Endothelial cell of umbilical vein (primary cell): Measurements from ENCODE around the gene SEMA3E. TPM values are rescaled to one million over a fixed set of nuclear protein-coding genes. Genes with fewer than 3 reads are reported as not detected.

Experiments
- Bru-seq: library from RNA; stranded (reverse); fragments of 400-500 nt; gene quantifications from one replicate; lab custom pipeline; 2021; lab: Mats Ljungman, UMichigan
- BruChase-seq, 2 experiments: library from RNA; stranded (reverse); fragments of 400-500 nt; gene quantifications; one replicate each; lab custom pipeline; 2021; lab: Mats Ljungman, UMichigan
- BruUV-seq: library from RNA; stranded (reverse); fragments of 400-500 nt; replicated peaks from 2 replicates; lab custom pipeline; 2021; lab: Mats Ljungman, UMichigan
- CTCF ChIA-PET: fragments of 300-600, 350-600 bp; sonication (Branson Sonifier 250); formaldehyde crosslinking; loops from one replicate; lab custom pipeline; 2021; ENCODE audit warnings: antibody characterized with exemption, inconsistent platforms; lab: Charles Lee
- POLR2A ChIA-PET: fragments of 300-600, 350-600 bp; sonication (Branson Sonifier 250); formaldehyde crosslinking; loops from one replicate; lab custom pipeline; 2021; ENCODE audit warnings: antibody characterized with exemption, inconsistent platforms; lab: Charles Lee
- DNase-seq: peaks from one replicate; pipeline ENCODE4 v3.0.0-alpha.2; 2011; ENCODE audit warnings: low read depth, low spot score
- FAIRE-seq: peaks from 2 replicates; lab custom pipeline; 2011; peaks lifted over from hg19 to GRCh38; lab: Jason Lieb, UNC
- H2AFZ ChIP-seq: 2 replicates; pipeline ENCODE4 v1.6.0; 2012; ENCODE audit warnings: low read depth, low read length, control low read depth, inconsistent platforms
- H3K27ac ChIP-seq: 2 replicates; pipeline ENCODE4 v1.5.1; 2011; ENCODE audit warnings: low read depth, mild to moderate bottlenecking, control low read depth, low read length, moderate library complexity; ENCODE audit not compliant: insufficient read depth
- H3K27me3 ChIP-seq, 2 experiments: 2 replicates each; pipeline versions ENCODE4 v1.6.0 to v1.6.1; 2011; ENCODE audit warnings: low read length in 2 of 2, mixed read lengths in 1 of 2; ENCODE audit not compliant: control insufficient read depth in 2 of 2, insufficient read depth in 2 of 2
- H3K36me3 ChIP-seq, 2 experiments: 2 replicates in 1 of 2; 3 replicates in 1 of 2; pipeline ENCODE4 v1.5.1; 2011; ENCODE audit warnings: low read length in 2 of 2, mild to moderate bottlenecking in 1 of 2, moderate library complexity in 1 of 2; ENCODE audit not compliant: control insufficient read depth in 2 of 2, insufficient read depth in 2 of 2; ENCODE audit errors: extremely low read depth in 1 of 2
- H3K4me1 ChIP-seq: 3 replicates; pipeline ENCODE4 v1.5.1; 2011; ENCODE audit warnings: mild to moderate bottlenecking, low read length; ENCODE audit not compliant: control insufficient read depth, insufficient read depth; ENCODE audit errors: extremely low read depth
- H3K4me2 ChIP-seq: 2 replicates; pipeline ENCODE4 v1.6.1; 2011; ENCODE audit warnings: low read length, control low read depth, mixed read lengths; ENCODE audit not compliant: insufficient read depth
- H3K4me3 ChIP-seq, 3 experiments: fragments of 200-600 bp in 1 of 3; sonication (generic), shearing (Covaris generic) in 1 of 3; replicated peaks in 1 of 3; 2 replicates each; pipeline ENCODE4 v1.5.1; 2011 to 2016; ENCODE audit warnings: control low read depth in 3 of 3, low read length in 3 of 3, mild to moderate bottlenecking in 2 of 3, inconsistent platforms in 1 of 3, low read depth in 1 of 3, moderate library complexity in 1 of 3; ENCODE audit not compliant: insufficient read depth in 1 of 3
- H3K79me2 ChIP-seq: 2 replicates; pipeline ENCODE4 v1.6.0; 2012; ENCODE audit warnings: low read length, inconsistent platforms; ENCODE audit not compliant: control insufficient read depth, insufficient read depth
- H3K9ac ChIP-seq: replicated peaks from 2 replicates; pipeline ENCODE3; 2011; ENCODE audit warnings: low read length, control low read depth; ENCODE audit not compliant: insufficient read depth; ENCODE audit errors: extremely low read depth
- H3K9me1 ChIP-seq: replicated peaks from 3 replicates; pipeline ENCODE4 v1.6.0; 2011; ENCODE audit warnings: mild to moderate bottlenecking, low read length; ENCODE audit not compliant: control insufficient read depth, insufficient read depth; ENCODE audit errors: extremely low read depth
- H3K9me3 ChIP-seq: replicated peaks from 2 replicates; pipeline ENCODE4 v1.5.1; 2012; ENCODE audit warnings: low read length, inconsistent platforms; ENCODE audit not compliant: control insufficient read depth, insufficient read depth
- H4K20me1 ChIP-seq: replicated peaks from 2 replicates; pipeline ENCODE3; 2011; ENCODE audit warnings: mild to moderate bottlenecking, low read length; ENCODE audit not compliant: control insufficient read depth, insufficient read depth; ENCODE audit errors: extremely low read depth
- EZH2 ChIP-seq: IDR thresholded peaks from 2 replicates; pipeline ENCODE4 v1.6.1; 2012; ENCODE audit warnings: borderline replicate concordance, low read depth, mild to moderate bottlenecking, moderate library complexity, low read length, inconsistent platforms; ENCODE audit not compliant: severe bottlenecking
- FOS ChIP-seq: IDR thresholded peaks from 2 replicates; pipeline ENCODE4 v1.6.1; 2011; ENCODE audit warnings: mild to moderate bottlenecking, low read length, moderate library complexity, borderline replicate concordance; ENCODE audit not compliant: insufficient read depth
- GATA2 ChIP-seq: IDR thresholded peaks from 2 replicates; pipeline ENCODE4 v1.7.0; 2011; ENCODE audit warnings: low read depth, mild to moderate bottlenecking, moderate library complexity, mixed read lengths, low read length; ENCODE audit not compliant: insufficient read length, insufficient read depth
- JUN ChIP-seq: IDR thresholded peaks from 2 replicates; pipeline ENCODE4 v1.6.1; 2011; ENCODE audit warnings: borderline replicate concordance, low read depth; ENCODE audit not compliant: insufficient read length, insufficient read depth
- MYC ChIP-seq: IDR thresholded peaks from one replicate; pipeline ENCODE4 v1.6.1; 2011; ENCODE audit warnings: mild to moderate bottlenecking, low read depth, low read length
- POLR2A ChIP-seq: IDR thresholded peaks from 2 replicates; pipeline ENCODE4 v1.6.1; 2012; ENCODE audit warnings: low read depth, mild to moderate bottlenecking, control low read depth, low read length
- POLR2AphosphoS5 ChIP-seq: IDR thresholded peaks from 2 replicates; pipeline ENCODE4 v1.6.1; 2012; ENCODE audit warnings: low read depth, mild to moderate bottlenecking, control low read depth, low read length, moderate library complexity; ENCODE audit not compliant: insufficient read depth
- dilution Hi-C: fragments of 300-500 bp; cut with MboI; formaldehyde crosslinking; loops from one replicate; pipeline ENCODE4 v1.15.0; 2019; ENCODE audit warnings: low sequenced_read_pairs; ENCODE audit not compliant: extremely low pct_ligation_motif_present
- intact Hi-C: fragments of 100-400 bp; cut with micrococcal nuclease; formaldehyde crosslinking; loops from one replicate; pipeline ENCODE4 v1.10.0; 2022
- long read RNA-seq: library from polyadenylated mRNA; stranded (forward); transcript quantifications from one replicate; pipeline ENCODE4 v2.0.0, GENCODE V29; 2021
- polyA minus RNA-seq, 3 experiments: library from RNA; depleted of rRNA, polyadenylated mRNA; stranded (reverse); fragments of >200 nt; gene quantifications; 1 replicate in 1 of 3; 2 replicates in 2 of 3; pipeline ENCODE4 v1.2.3, GENCODE V29; 2011
- polyA plus RNA-seq, 4 experiments: library from polyadenylated mRNA; depleted of rRNA in 3 of 4; stranded (reverse) in 3 of 4; unstranded in 1 of 4; fragments of >200 nt; gene quantifications; 2 replicates each; pipeline versions ENCODE4 v1.2.1 to v1.2.3, GENCODE V29; 2011 to 2012; ENCODE audit warnings: missing spikeins in 1 of 4
- total RNA-seq: library from RNA; stranded (reverse); gene quantifications from 2 replicates; pipeline ENCODE4 v1.2.3, GENCODE V29; 2021
- TF ChIP-seq, protein P1 (sequence below), 2 donors: IDR thresholded peaks; 1 replicate in 1 of 2; 2 replicates in 1 of 2; pipeline ENCODE4 v1.5.1; 2011; ENCODE audit warnings: low read length in 2 of 2, mild to moderate bottlenecking in 2 of 2, moderate library complexity in 2 of 2, control low read depth in 1 of 2, inconsistent platforms in 1 of 2, low read depth in 1 of 2; ENCODE audit not compliant: insufficient read depth in 1 of 2; ENCODE audit errors: extremely low read depth in 1 of 2
- TF ChIP-seq, protein P2 (sequence below): IDR thresholded peaks from 2 replicates; pipeline ENCODE4 v1.6.1; 2011; ENCODE audit not compliant: insufficient read depth, insufficient read length

Gene SEMA3E
- total RNA-seq = not detected in 2 replicates
- not detected in 2 replicates for polyA plus RNA-seq
- polyA plus RNA-seq (2011; cell fraction: cytosol; rRNA removed) = not detected in 2 replicates
- polyA plus RNA-seq (2011; cell fraction: nucleus; rRNA removed) = not detected in 2 replicates
- polyA plus RNA-seq (2012) = not detected in 2 replicates
- polyA minus RNA-seq = not detected in 2 replicates
- polyA minus RNA-seq (2011; cell fraction: cytosol; rRNA and poly(A)+ RNA removed) = not detected
- not detected in 2 replicates for polyA minus RNA-seq (2011; cell fraction: nucleus; rRNA and poly(A)+ RNA removed)
- percentile 1 among the genes with signal in this experiment for Bru-seq, nascent RNA
- BruChase-seq, experiment 1, labeled RNA remaining after a 6-hour chase = percentile 1 among the genes with signal in this experiment
- percentile 1 among the genes with signal in this experiment for BruChase-seq, experiment 2, labeled RNA remaining after a 2-hour chase
- long read RNA-seq = 0 reads

DNA sequence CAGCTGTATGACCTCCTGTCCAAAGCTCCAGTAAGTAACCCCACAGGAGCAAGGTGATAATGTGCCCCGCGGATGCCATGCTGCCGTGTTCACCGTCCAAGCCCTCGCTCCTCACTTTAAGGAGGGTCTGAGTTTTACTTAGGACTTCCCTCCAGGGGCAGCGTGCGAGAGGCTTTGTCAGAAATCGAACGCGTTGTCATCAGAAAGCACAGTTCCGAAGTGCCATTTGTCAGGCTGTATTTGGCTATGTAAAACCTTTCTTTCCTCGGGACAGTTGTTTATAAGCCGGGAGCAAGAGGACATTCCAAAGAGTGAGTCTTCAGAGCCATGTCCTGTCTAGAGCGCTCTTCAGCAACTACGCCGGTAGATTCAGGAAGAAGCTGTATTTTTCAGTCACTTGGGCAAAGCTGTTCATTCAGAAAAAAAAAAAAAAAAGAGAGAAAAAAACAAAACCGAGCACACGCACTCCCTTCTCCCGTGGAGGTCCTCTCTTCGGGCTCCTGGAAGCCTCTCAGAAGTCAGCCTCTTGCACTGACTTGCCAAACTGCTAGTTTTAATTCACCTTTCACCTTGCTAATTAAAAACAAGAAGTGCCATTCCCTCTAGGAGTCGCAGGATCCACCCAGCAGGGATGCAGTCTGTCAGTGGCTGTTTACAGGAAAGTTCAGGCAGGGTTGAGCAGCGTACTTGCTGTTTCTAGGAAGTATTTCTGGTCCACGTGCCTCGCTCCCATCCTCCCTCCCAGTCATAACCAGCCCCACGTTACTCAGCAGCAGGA lies at the start of gene SEMA3E:
SEMA3E (minus strand) TSS at position 676 of the 778 bp plus-strand sequence.
- peak within 1 kb of the TSS in 1 of 3 experiments; percentile 34 for H3K4me3 ChIP-seq
- peak; percentile 36 for DNase-seq
- H2AFZ ChIP-seq = peak within 1 kb of the TSS; percentile 76
- BruUV-seq = no TSS peak
- POLR2A ChIA-PET = no interaction called here
- no peak for FAIRE-seq
- no peaks in the 10 kb centered on the region for H3K79me2 ChIP-seq
- dilution Hi-C loops = no loop called here
- H3K27ac ChIP-seq = no peak within 1 kb of the TSS
- H3K9ac ChIP-seq = no peak within 1 kb of the TSS
- no peaks in the 10 kb centered on the region for H3K36me3 ChIP-seq
- H3K4me2 ChIP-seq = peak within 1 kb of the TSS; percentile 62
- peaks cover 18 to 51% of the 10 kb centered on the region in 2 experiments for H3K27me3 ChIP-seq
- no peaks in the 10 kb centered on the region for H3K4me1 ChIP-seq
- H3K9me3 ChIP-seq = no peaks in the 10 kb centered on the region
- intact Hi-C loops = no loop called here
- no peaks in the 10 kb centered on the region for H4K20me1 ChIP-seq
- no peaks in the 10 kb centered on the region for H3K9me1 ChIP-seq
- no peak for TF ChIP-seq EZH2
- TF ChIP-seq POLR2AphosphoS5 = no peak
- no peak for TF ChIP-seq POLR2A
- no peak for TF ChIP-seq GATA2
- TF ChIP-seq, protein P1, sequence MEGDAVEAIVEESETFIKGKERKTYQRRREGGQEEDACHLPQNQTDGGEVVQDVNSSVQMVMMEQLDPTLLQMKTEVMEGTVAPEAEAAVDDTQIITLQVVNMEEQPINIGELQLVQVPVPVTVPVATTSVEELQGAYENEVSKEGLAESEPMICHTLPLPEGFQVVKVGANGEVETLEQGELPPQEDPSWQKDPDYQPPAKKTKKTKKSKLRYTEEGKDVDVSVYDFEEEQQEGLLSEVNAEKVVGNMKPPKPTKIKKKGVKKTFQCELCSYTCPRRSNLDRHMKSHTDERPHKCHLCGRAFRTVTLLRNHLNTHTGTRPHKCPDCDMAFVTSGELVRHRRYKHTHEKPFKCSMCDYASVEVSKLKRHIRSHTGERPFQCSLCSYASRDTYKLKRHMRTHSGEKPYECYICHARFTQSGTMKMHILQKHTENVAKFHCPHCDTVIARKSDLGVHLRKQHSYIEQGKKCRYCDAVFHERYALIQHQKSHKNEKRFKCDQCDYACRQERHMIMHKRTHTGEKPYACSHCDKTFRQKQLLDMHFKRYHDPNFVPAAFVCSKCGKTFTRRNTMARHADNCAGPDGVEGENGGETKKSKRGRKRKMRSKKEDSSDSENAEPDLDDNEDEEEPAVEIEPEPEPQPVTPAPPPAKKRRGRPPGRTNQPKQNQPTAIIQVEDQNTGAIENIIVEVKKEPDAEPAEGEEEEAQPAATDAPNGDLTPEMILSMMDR (IDR thresholded peaks at IDR 0.05; ENCODE audit: extremely low read depth in 1 of 2, insufficient read depth in 1 of 2, low read depth in 1 of 2, low read length in 2 of 2) = no peak
- TF ChIP-seq, protein P2, sequence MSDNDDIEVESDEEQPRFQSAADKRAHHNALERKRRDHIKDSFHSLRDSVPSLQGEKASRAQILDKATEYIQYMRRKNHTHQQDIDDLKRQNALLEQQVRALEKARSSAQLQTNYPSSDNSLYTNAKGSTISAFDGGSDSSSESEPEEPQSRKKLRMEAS = no peak
- TF ChIP-seq MYC = no peak
- no peak for TF ChIP-seq FOS
- TF ChIP-seq JUN = no peak
- CTCF ChIA-PET = interaction anchor here (0.6 to 1.0 kb wide), 2 partner anchors 146 to 164 kb away, joined by 3 read pairs; no protein-coding TSS in a partner anchor
